ENCODE data around the gene F7. TPM values are rescaled to one million over a fixed set of nuclear protein-coding genes. Genes with fewer than 3 reads are reported as not detected.
A peak's percentile ranks its signal among the peaks of the same experiment; 100 is the strongest.

Gene F7
- total RNA-seq, 1 experiment from 2014 or later = not detected

DNA sequence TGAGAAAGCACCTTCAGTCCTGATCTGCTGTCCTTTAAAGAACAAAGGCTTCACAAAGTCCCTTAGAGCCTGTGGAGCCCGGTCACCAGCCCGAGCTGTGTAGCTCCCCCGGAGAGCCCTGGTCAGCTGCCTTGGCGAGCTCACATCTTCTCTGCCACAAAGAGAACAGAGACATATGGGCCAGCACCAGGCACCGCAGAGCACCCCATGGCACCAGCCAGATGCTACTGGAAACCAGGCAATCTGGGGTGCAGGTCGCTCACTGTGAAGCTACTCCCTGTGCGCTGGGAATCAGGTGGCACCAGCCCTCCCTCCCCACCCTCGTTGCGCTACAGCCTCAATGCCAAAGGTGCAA is 44.3 kb upstream of the F7 start:
- no peak overlapping the region for H3K4me3 ChIP-seq (ENCODE audit: low read depth in 2 of 2, low read length in 2 of 2)
- no peak for TF ChIP-seq REST (IDR thresholded peaks at IDR 0.05; ENCODE audit: insufficient read depth in 1 of 2, low read depth in 2 of 2, low read length in 1 of 2)
- TF ChIP-seq POLR2AphosphoS5 (IDR thresholded peaks at IDR 0.05; ENCODE audit: low read depth, low read length) = no peak
- TF ChIP-seq CTCF (IDR thresholded peaks at IDR 0.05) = no peak
- TF ChIP-seq SIN3A (IDR thresholded peaks at IDR 0.05; ENCODE audit: borderline replicate concordance, insufficient read depth, low read depth, low read length) = no peak
- no peak for TF ChIP-seq TCF7L2 (IDR thresholded peaks at IDR 0.05; ENCODE audit: low read depth, low read length)
- no peak overlapping the region for H3K27ac ChIP-seq (ENCODE audit: low read length)
- ATAC-seq (peak; percentile 24; the same call in 1 of the 2 replicates), DNase-seq (ENCODE audit: low read depth, low spot score) (no peak)
- intact Hi-C loops (cut with micrococcal nuclease; ENCODE audit: unreplicated experiment) = no loop called here
- no peaks in the 10 kb centered on the region for H3K27me3 ChIP-seq (ENCODE audit: control insufficient read depth, insufficient read depth, low read length)
- ChIA-PET CTCF (no interaction called here), POLR2A (no interaction called here)
- BruUV-seq (replicated peaks) = no TSS peak
- no peaks in the 10 kb centered on the region for H3K9me3 ChIP-seq (ENCODE audit: control insufficient read depth, insufficient read depth, low read depth, low read length)
- in situ Hi-C loops (cut with HindIII; ENCODE audit: low pct_unique_long_range_greater_than_20kb, low sequenced_read_pairs) = no loop called here
- H3K4me1 ChIP-seq (ENCODE audit: control insufficient read depth, insufficient read depth, low read length) = no peaks in the 10 kb centered on the region
- H3K36me3 ChIP-seq (ENCODE audit: control insufficient read depth, insufficient read depth, low read length) = no peaks in the 10 kb centered on the region

- H3K4me1 ChIP-seq (ENCODE audit: control insufficient read depth, insufficient read depth, low read length) = no peaks in the 10 kb centered on the region
- intact Hi-C loops (cut with micrococcal nuclease; ENCODE audit: unreplicated experiment) = no loop called here
- no peaks in the 10 kb centered on the region for H3K27me3 ChIP-seq (ENCODE audit: control insufficient read depth, insufficient read depth, low read length)
- no peaks in the 10 kb centered on the region for H3K9me3 ChIP-seq (ENCODE audit: control insufficient read depth, insufficient read depth, low read depth, low read length)
- no peak overlapping the region for H3K4me3 ChIP-seq (ENCODE audit: low read depth in 2 of 2, low read length in 2 of 2)
- H3K36me3 ChIP-seq (ENCODE audit: control insufficient read depth, insufficient read depth, low read length) = no peaks in the 10 kb centered on the region
- in situ Hi-C loops (cut with HindIII; ENCODE audit: low pct_unique_long_range_greater_than_20kb, low sequenced_read_pairs) = no loop called here
- ChIA-PET CTCF (no interaction called here), POLR2A (no interaction called here)
- H3K27ac ChIP-seq (ENCODE audit: low read length) = no peak overlapping the region
- DNase-seq (ENCODE audit: low read depth, low spot score) (no peak), ATAC-seq (peak; percentile 48; the same call in 1 of the 2 replicates)
- BruUV-seq (replicated peaks) = no TSS peak
- TF ChIP-seq CTCF (IDR thresholded peaks at IDR 0.05) = no peak
- TF ChIP-seq POLR2AphosphoS5 (IDR thresholded peaks at IDR 0.05; ENCODE audit: low read depth, low read length) = no peak
- no peak for TF ChIP-seq SIN3A (IDR thresholded peaks at IDR 0.05; ENCODE audit: borderline replicate concordance, insufficient read depth, low read depth, low read length)
- no peak for TF ChIP-seq REST (IDR thresholded peaks at IDR 0.05; ENCODE audit: insufficient read depth in 1 of 2, low read depth in 2 of 2, low read length in 1 of 2)
- no peak for TF ChIP-seq TCF7L2 (IDR thresholded peaks at IDR 0.05; ENCODE audit: low read depth, low read length)
These were observed 43.7 kb upstream of the F7 start for GRCh38 chr13:113061796-113062425.

Measured in Panc1 (cell line).